GM19238 (cell line): Measurements from ENCODE around the gene DHRS7B.
A peak's percentile ranks its signal among the peaks of the same experiment; 100 is the strongest.

Source experiments
- DNase-seq: peaks from one replicate; pipeline ENCODE4 v3.0.0; 2011; ENCODE audit warnings: low spot score; ENCODE audit not compliant: insufficient read length

The DHRS7B gene

DNA sequence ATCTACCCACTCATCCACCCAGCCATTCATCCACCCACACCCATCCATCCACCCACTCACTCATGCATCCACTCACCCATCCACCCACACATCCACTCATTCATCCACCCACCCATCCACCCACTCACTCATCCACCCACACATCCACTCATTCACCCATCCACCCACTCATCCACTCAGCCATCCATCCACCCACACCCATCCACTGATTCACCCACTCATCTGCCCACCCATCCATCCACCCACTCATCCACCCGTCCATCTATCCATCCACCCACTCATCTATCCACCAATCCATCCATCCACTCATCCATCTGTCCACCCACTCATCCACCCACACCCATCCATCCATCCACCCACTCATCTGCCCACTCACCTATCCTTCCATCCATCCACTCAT lies 109.2 kb downstream of the DHRS7B start:
- no peak for DNase-seq

- DNase-seq = peak; percentile 48
These were observed 113.1 kb downstream of the DHRS7B start for GRCh38 chr17:21239680-21240368.

- DNase-seq = no peak
These were observed 113.7 kb downstream of the DHRS7B start for GRCh38 chr17:21240369-21241055.
